ENCODE measurements around the gene CTNNBL1.
A peak's percentile ranks its signal among the peaks of the same experiment; 100 is the strongest.

DNA sequence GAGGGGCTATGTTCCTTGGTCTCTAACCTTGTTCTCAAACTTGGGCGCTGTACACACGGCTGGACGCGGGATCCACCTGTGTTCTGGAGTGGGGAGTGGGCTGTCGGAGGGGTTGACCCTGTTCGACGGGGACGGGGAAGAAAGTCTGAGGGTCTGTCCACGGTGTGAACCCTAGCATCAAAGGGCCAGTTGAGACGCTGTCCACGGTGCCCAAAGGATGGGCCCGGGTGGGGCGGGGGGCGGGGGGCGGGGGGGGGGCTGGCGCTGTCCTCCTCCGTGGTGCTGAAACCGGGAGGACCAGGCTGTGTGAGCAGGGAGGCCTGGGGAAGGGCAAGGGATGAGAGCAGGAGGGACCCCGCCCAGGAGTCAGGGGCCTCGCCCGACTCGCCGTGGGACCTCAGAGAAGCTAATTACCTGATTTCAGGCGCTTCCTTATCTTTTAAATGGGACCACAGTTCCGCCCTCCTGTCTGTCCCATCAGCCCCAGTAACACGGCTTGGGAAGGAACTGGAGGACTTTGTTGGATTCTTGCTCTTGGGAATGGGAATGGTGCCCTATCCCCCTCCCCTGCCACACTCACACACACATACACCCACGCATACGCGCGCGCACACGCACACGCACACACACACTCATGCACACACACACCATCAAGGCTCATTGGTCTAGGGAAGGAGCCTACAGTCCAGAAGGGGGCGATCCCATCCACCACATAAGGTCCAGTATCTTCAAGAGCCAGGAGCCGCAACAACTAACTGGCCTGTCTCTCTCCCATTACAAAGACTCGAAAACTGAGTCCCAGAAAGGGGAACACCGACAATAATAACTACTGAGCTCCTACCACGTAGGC lies 208.0 kb downstream of the CTNNBL1 start:
- TF ChIP-seq CTCF (conservative IDR thresholded peaks at IDR 0.05 in 1 of 2, IDR thresholded peaks at IDR 0.05 in 1 of 2; ENCODE audit: low read depth in 1 of 2, low read length in 2 of 2) (peak; percentile 57 to 59), EZH2 (IDR thresholded peaks at IDR 0.05; ENCODE audit: low read length, missing control alignments) (peak; percentile 84)
